SK-N-MC (cell line): ENCODE measurements around the gene IKBKE.

Source experiments
- EZH2 ChIP-seq: fragments of 200-600 bp; sonication (generic); IDR thresholded peaks from one replicate; pipeline ENCODE4 v1.6.1; 2017; ENCODE audit warnings: antibody characterized with exemption
- FOXP2 ChIP-seq: optimal IDR thresholded peaks from 2 replicates; pipeline ENCODE3; 2011; ENCODE audit warnings: mild to moderate bottlenecking, moderate library complexity; ENCODE audit not compliant: insufficient read depth; ENCODE audit errors: extremely low read length, control extremely low read depth
- POLR2AphosphoS5 ChIP-seq: IDR thresholded peaks from 2 replicates; pipeline ENCODE4 v1.6.1; 2012; ENCODE audit warnings: mild to moderate bottlenecking, low read depth, low read length, borderline replicate concordance

DNA sequence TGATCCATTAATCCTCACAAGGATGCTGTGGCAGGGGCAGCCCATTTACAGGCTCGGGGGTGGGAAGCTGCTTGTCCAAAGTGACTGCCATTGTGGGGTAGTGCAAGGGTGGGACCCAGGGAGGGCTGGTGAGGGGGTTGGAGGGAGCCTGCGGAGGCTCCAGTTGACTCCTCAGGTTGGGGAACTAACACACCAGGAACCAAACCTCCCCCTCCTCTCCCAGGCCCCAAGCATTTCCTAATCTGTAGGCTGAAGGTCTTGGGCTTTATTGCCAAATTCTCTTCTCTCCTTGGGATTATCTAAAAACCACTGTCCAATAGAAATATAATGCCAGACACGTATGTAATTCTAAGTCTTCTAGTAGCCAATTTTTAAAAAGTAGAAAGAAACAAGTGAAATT, 18.2 kb downstream of the IKBKE start:
- TF ChIP-seq EZH2 (no peak), POLR2AphosphoS5 (no peak), FOXP2 (no peak)
